ENCODE data around the gene ACACA.

The ACACA gene

GRCh38 chr17:37344519-37344918 is 62.1 kb downstream of the ACACA start:
- DNase-seq (ENCODE audit: low read depth in 3 of 3), result no peak

- DNase-seq (ENCODE audit: low read depth in 3 of 3), result no peak
Observed at GRCh38 chr17:37342589-37342988, 64.0 kb downstream of the ACACA start.

GRCh38 chr17:37340804-37341203 is 65.8 kb downstream of the ACACA start:
- no peak for DNase-seq (ENCODE audit: low read depth in 3 of 3)

GRCh38 chr17:37339321-37339720 is 67.3 kb downstream of the ACACA start:
- DNase-seq (ENCODE audit: low read depth in 3 of 3), result no peak

GRCh38 chr17:37338847-37339246 is 67.8 kb downstream of the ACACA start:
- no peak for DNase-seq (ENCODE audit: low read depth in 3 of 3)

DNA sequence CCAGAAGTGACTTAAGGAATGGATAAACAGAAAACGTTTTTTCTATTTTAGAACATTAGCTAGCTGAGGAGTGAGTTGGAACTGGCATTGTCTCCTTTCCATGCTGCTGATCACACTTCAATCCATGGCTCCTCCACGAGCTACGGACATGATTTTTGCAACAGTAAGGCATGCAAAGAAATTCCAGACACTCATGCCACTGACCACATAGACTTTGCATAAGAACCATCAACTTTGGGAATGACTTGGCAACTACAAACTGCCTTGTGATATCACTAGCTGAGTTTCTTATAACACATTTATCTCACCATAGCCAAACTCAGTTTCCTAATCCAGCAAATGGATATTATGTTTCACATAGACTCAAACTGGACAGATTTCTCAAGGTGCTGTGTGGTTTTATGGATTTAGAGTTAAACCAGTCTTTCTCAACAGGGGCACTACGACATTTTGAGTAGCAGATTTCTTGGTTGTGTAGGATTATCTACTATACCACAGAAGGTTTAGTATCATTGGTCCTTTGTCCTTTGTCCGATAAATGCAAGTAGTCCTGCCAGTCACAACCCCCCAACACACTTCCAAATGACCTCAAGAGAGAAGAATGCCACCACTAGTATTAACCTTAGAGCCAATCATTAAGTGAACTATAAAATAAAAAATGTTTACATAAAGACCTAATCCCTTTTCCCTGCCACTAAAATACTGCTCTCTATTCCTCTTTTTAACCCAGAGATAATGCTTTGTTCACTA is 79.1 kb downstream of the ACACA start:
- no peak for DNase-seq (ENCODE audit: low read depth in 3 of 3)

GRCh38 chr17:37322826-37323561 is 83.6 kb downstream of the ACACA start:
- DNase-seq (ENCODE audit: low read depth in 3 of 3), result no peak

GRCh38 chr17:37322106-37322505 is 84.5 kb downstream of the ACACA start:
- DNase-seq (ENCODE audit: low read depth in 3 of 3), result no peak

DNA sequence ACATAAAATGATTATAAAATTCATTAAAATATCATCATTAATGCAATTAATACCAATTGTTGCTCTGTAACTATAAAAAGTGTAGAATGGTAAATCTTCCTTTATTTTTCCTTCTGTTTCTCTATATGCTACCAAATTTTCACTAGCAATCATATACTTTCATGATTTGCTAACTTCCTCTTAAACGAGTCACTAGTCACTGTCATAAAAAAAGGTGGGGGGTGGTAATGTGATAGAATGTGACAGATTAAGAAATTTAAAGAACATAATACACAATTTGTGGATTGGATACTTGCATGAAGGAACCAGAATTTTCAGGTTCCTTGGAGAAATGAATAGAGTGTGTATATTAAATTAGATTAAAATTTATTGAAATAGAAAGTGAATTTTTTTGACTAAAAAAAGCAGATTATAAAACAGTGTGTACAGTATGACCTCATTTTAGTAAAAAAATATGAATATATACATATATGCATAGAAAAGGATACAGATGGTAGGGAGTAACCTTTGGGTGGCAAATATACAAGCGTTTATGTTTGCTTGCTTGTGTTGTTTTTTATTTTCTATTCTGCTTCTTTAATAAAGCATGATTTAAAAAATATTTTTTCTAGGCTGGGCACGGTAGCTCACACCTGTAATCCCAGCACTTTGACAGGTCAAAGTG is 87.6 kb downstream of the ACACA start:
- DNase-seq (ENCODE audit: low read depth in 3 of 3), result no peak

- no peak for DNase-seq (ENCODE audit: low read depth in 3 of 3)
Observed at GRCh38 chr17:37317867-37318266, 88.8 kb downstream of the ACACA start.

GRCh38 chr17:37315601-37316000 is 91.0 kb downstream of the ACACA start:
- no peak for DNase-seq (ENCODE audit: low read depth in 3 of 3)

GRCh38 chr17:37312137-37312923 is 94.3 kb downstream of the ACACA start:
- no peak for DNase-seq (ENCODE audit: low read depth in 3 of 3)

- no peak for DNase-seq (ENCODE audit: low read depth in 3 of 3)
Observed at GRCh38 chr17:37310940-37311339, 95.7 kb downstream of the ACACA start.

DNA sequence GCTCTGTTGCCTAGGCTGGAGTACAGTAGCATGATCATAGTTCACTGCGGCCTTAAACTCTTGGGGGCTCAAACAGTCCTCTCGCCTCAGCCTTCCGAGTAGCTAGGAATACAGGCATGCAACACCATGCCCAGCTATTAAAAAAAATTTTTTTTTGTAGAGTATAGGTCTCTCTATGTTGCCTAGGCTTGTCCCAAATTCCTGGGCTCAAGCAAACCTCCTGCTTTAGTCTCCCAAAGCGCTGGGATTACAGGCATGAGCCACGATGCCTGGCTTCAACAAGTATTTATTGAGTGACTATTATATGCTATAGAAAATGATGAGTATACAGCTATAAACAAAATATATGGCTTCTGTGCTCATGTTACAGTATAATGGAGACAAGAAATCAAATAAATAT is 97.6 kb downstream of the ACACA start:
- no peak for DNase-seq (ENCODE audit: low read depth in 3 of 3)

DNA sequence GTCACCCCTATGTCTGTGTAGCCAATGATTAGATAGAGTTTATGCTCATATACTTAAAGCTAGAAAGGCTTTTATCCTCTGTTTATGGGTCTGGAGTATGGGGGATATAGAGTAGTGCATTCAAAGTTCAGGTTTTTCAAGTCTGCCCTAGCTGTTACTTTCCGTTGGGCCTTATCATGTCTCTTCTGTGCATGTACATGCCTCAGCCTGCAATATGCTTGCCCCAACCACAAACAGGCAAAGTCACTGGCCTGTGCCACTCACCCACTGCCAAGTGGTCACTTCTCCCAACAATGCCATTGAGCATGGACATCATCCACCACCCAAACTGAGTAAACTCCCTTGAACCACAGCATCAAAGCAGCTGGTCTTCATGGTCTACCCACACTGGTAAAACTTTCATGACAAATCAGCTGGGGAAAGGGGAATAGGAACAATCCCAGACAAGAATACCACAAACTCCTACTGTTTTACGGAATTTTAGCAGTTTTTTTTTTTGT is 101.2 kb downstream of the ACACA start:
- DNase-seq (ENCODE audit: low read depth in 3 of 3), result no peak

GRCh38 chr17:37301288-37301687 is 105.3 kb downstream of the ACACA start:
- no peak for DNase-seq (ENCODE audit: low read depth in 3 of 3)

DNA sequence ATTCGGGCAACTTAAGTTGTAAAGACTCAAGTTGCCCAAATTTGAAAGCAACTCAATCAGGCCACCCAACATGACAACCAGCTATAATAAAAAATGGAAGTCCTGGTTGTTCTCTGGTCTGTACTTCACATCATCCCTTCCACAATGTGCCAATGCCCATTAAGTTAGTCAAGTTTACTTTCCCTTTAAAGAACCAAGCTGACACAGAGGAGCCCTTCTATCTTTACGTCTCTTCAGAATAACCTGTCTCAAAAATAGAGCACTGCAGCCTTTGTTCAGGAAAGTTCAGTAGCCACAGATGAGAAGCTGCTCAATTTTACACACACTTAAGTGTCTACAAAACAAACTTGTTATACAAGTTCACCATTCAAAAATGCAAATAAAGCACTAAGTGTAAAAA is 106.0 kb downstream of the ACACA start:
- no peak for DNase-seq (ENCODE audit: low read depth in 3 of 3)

DNA sequence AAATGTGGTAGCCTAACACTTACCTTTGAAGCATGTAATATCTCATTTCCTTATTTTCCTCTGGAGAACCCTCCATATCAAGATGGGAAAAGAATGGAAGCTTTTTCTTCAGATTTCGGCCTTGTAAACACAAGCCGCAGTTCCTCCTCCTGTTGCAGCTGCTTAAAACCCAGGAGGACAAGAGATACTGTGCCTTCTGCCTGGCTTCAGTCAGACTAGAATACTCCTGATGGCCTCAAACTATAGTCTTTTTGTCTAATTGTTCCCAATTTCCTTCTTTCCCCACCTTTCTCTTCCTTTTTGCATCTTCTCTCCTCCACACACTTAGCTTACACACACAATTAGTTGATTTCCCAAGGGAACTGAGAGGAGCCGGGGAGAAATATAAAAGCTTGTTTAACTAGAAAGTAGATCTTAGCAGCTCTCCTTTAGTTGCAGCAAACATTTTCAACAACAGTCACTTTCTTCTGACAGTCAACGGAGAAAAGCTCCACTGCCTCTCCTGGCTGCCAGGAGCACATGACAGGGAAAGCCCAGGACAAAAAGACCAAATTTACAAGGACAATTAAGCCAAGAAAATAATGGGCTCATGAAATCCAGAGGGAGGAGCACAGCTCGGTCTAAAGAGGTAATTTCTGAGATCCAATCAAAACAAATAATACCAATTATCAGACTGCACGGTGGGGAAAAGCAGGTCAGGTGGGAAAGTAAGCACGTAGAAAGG is 107.2 kb downstream of the ACACA start:
- no peak for DNase-seq (ENCODE audit: low read depth in 3 of 3)

- DNase-seq (ENCODE audit: low read depth in 3 of 3), result no peak
Observed at GRCh38 chr17:37295888-37296287, 110.7 kb downstream of the ACACA start.

DNA sequence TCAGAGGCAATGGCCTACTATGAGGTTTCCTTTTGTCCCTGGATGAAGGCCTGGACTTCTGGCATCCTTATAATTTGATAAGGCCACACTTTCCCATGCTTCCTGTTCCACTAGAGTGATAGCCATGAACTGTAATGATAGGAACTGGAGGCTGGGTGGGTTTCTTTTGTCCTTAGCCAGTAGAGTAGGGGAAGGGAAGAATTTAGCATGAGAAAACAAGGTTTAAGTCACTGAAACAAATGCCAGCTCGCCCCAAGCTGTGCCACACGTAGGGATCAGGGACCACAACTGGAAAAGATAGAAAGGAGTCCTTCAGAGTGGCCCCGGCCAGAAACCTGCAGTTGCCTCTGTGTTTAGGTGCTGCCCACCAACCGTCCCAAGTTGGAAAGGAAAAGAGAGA is 111.7 kb downstream of the ACACA start:
- DNase-seq (ENCODE audit: low read depth in 3 of 3), result no peak

DNA sequence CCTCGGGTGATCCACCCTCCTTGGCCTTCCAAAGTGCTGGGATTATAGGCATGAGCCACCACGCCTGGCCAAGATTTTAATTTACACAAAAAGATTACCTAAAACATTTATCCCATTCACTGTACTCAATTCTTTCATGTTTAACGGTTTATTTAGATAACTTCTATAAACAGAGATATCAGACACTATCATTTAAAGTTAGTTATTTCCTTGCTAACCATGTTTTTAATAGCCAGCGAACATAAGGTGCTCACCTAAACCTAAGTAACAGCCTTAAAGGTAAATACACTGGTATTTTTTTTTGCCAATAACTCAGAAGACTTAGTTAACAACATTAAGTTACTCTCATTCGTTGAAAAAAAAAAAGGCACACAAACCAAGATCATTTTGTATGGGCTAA is 112.9 kb downstream of the ACACA start:
- DNase-seq (ENCODE audit: low read depth in 3 of 3), result no peak
